ENCODE data around the gene LRIT3.

Gene LRIT3

DNA sequence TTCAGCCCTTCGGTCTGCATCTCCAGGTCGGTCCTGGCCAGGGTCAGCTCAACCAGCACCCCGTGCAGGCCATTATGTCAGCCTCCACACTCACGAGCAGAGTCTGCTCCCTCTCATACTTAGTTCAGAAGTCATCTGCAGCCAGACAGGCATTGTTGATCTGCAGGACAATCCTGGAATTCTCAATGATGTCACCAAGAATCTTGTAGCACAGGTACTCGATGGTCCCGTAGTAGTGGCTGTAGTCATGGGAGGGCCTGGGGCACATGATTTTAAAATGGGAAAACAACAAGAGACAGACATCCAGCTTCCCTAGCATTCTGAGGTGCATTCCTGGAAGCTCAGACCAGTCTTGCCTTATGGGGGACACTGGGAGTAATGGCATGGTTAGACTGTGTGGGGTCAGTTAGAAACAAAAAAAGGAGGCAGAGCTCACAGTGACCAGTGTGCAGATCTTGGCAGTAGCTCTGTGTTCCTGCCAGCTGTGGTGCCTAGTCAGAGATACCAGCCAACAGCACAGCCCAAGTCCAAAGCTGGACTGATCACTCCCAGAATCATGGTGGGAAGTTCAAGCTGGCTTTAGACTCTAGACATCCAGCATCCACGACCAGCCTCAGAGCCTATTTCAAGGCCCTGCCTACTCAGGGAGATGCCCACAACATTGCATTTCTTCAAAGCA is 31.9 kb downstream of the LRIT3 start:
- TF ChIP-seq TAF1 (IDR thresholded peaks at IDR 0.05; ENCODE audit: borderline replicate concordance, insufficient read depth, low read length): no peak
- TF ChIP-seq, protein P1, sequence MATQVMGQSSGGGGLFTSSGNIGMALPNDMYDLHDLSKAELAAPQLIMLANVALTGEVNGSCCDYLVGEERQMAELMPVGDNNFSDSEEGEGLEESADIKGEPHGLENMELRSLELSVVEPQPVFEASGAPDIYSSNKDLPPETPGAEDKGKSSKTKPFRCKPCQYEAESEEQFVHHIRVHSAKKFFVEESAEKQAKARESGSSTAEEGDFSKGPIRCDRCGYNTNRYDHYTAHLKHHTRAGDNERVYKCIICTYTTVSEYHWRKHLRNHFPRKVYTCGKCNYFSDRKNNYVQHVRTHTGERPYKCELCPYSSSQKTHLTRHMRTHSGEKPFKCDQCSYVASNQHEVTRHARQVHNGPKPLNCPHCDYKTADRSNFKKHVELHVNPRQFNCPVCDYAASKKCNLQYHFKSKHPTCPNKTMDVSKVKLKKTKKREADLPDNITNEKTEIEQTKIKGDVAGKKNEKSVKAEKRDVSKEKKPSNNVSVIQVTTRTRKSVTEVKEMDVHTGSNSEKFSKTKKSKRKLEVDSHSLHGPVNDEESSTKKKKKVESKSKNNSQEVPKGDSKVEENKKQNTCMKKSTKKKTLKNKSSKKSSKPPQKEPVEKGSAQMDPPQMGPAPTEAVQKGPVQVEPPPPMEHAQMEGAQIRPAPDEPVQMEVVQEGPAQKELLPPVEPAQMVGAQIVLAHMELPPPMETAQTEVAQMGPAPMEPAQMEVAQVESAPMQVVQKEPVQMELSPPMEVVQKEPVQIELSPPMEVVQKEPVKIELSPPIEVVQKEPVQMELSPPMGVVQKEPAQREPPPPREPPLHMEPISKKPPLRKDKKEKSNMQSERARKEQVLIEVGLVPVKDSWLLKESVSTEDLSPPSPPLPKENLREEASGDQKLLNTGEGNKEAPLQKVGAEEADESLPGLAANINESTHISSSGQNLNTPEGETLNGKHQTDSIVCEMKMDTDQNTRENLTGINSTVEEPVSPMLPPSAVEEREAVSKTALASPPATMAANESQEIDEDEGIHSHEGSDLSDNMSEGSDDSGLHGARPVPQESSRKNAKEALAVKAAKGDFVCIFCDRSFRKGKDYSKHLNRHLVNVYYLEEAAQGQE (IDR thresholded peaks at IDR 0.05; ENCODE audit: insufficient read depth in 1 of 2, low read depth in 2 of 2, low read length in 2 of 2): no peak
- TF ChIP-seq POLR2AphosphoS5 (IDR thresholded peaks at IDR 0.05; ENCODE audit: low read depth, low read length): no peak
- TF ChIP-seq SIN3A (IDR thresholded peaks at IDR 0.05; ENCODE audit: borderline replicate concordance, insufficient read depth, low read length): no peak
- TF ChIP-seq FOXP2 (optimal IDR thresholded peaks at IDR 0.05; ENCODE audit: borderline replicate concordance, extremely low read depth, extremely low read length, insufficient read depth): no peak

DNA sequence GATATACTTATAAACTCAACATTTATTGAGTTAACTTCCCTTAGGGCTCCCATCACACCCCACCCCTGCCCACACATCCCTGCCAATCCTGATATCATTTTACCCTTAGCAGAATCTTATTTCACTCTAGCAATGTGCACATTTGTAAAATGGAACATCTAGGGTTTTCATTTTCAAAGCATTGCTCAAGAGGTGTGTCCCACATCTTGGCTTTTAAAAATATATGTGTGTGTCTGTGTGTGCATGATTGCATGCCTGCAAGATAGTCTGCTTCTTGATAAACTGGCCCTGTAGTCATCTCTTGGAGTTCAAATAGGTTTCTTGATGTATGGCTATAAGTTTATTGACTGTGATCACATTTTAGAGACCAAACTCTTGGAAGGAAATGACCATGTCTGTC is 38.4 kb downstream of the LRIT3 start:
- TF ChIP-seq TAF1 (IDR thresholded peaks at IDR 0.05; ENCODE audit: borderline replicate concordance, insufficient read depth, low read length) (no peak), SIN3A (IDR thresholded peaks at IDR 0.05; ENCODE audit: borderline replicate concordance, insufficient read depth, low read length) (no peak), POLR2AphosphoS5 (IDR thresholded peaks at IDR 0.05; ENCODE audit: low read depth, low read length) (no peak), FOXP2 (optimal IDR thresholded peaks at IDR 0.05; ENCODE audit: borderline replicate concordance, extremely low read depth, extremely low read length, insufficient read depth) (no peak)

DNA sequence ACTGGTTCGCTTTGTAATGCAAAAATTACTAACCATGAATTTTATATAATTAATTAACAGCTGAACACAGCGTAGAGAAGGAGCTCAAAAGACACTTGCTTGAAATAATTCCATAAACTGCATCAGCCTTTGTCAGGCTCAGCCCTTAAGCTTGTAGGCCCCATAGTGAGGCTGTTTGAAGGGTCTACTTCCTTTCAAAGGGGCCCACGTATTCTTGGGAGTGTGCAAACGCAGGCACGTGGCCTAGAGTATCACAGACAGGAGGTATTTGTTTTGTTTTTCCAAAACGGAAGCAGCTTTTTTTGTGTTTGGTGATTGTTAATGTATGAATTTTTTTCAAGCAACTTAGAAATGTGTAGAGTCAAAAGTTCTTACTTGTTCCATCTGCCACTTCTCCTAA is 39.2 kb downstream of the LRIT3 start:
- no peak for TF ChIP-seq POLR2AphosphoS5 (IDR thresholded peaks at IDR 0.05; ENCODE audit: low read depth, low read length)
- TF ChIP-seq SIN3A (IDR thresholded peaks at IDR 0.05; ENCODE audit: borderline replicate concordance, insufficient read depth, low read length): no peak

DNA sequence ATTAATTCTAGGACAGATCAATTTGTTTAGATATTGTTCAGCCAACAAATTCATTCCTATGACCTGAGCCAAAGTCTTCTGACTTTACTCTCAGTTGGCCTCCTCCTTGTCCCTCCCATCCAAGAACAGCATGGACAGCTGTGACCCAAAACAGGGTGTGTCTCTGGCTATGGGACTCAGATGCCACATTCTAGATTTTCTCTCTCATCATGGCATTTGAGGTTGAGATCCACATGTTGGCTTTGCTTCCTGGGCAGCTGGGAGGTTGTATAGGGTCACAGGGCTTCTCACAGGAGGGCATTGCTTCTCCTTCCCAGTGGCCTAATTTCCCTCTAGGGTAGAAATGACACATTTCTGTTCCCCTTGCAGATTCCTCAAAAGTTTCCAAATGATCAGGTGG is 42.2 kb downstream of the LRIT3 start:
- TF ChIP-seq TAF1 (IDR thresholded peaks at IDR 0.05; ENCODE audit: borderline replicate concordance, insufficient read depth, low read length): no peak
- TF ChIP-seq POLR2AphosphoS5 (IDR thresholded peaks at IDR 0.05; ENCODE audit: low read depth, low read length): no peak
- TF ChIP-seq, protein P1 (IDR thresholded peaks at IDR 0.05; ENCODE audit: insufficient read depth in 1 of 2, low read depth in 2 of 2, low read length in 2 of 2): no peak
- TF ChIP-seq SIN3A (IDR thresholded peaks at IDR 0.05; ENCODE audit: borderline replicate concordance, insufficient read depth, low read length): no peak
- TF ChIP-seq FOXP2 (optimal IDR thresholded peaks at IDR 0.05; ENCODE audit: borderline replicate concordance, extremely low read depth, extremely low read length, insufficient read depth): no peak

DNA sequence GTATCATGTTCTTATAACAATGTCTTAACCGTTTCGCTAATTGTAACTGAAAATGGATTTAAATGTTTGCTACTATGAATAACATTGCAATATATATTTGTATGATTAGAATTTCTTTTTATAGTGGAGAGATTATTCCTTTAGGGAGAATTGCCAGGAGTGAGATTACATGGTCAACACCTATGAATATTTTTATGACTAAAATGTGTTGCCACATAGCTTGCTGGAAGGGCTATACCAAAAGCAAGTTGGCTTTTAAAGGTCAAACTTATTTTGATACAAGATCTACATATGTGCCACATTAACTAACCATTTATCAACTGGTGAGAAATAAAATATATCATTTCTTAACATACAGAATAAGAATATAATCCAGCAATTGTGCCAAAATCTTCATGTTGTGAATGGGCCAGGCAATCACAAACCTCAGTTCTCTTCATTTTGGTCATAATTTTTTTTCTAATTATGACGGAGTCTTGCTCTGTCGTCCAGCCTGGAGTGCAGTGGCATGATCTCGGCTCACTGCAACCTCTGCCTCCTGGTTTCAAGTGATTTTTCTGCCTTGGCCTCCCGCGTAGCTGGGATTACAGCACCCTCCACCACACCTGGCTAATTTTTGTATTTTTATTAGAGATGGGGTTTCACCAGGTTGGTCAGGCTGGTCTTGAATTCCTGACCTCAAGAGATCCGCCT is 54.8 kb downstream of the LRIT3 start:
- no peak for TF ChIP-seq FOXP2 (optimal IDR thresholded peaks at IDR 0.05; ENCODE audit: borderline replicate concordance, extremely low read depth, extremely low read length, insufficient read depth)

DNA sequence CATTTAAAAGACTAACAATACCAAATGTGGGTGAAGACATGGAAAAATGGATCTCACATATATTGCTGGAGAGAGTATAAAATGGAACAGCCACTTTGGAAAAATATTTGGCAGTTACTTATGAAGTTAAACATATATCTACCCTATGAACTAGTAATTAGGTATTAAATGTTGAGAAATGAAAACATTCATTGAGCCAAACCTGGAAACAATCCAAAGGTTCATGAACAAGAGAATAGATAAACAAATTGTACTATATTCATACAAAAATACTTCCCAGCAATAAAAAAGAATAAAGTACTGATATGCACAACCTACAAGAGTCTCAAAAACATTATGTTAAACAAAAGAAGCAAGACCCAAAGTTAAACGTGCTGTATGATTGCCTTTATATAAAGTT is 60.8 kb downstream of the LRIT3 start:
- TF ChIP-seq SIN3A (IDR thresholded peaks at IDR 0.05; ENCODE audit: borderline replicate concordance, insufficient read depth, low read length) (no peak), TAF1 (IDR thresholded peaks at IDR 0.05; ENCODE audit: borderline replicate concordance, insufficient read depth, low read length) (no peak), POLR2AphosphoS5 (IDR thresholded peaks at IDR 0.05; ENCODE audit: low read depth, low read length) (no peak), FOXP2 (optimal IDR thresholded peaks at IDR 0.05; ENCODE audit: borderline replicate concordance, extremely low read depth, extremely low read length, insufficient read depth) (no peak)
- TF ChIP-seq, protein P1 (IDR thresholded peaks at IDR 0.05; ENCODE audit: insufficient read depth in 1 of 2, low read depth in 2 of 2, low read length in 2 of 2): no peak
